HCT116 (cell line): ENCODE results near the gene USP47.

Experiments
- EGR1 ChIP-seq: IDR thresholded peaks from 2 replicates; pipeline ENCODE4 v1.6.1; 2012; ENCODE audit warnings: low read depth
- EZH2 ChIP-seq: fragments of 200-600 bp; sonication (generic); IDR thresholded peaks from 2 replicates; pipeline ENCODE4 v1.6.1; 2017; ENCODE audit warnings: antibody characterized with exemption, mixed run types
- FOSL1 ChIP-seq: IDR thresholded peaks from 2 replicates; pipeline ENCODE4 v1.6.1; 2012; ENCODE audit warnings: low read depth
- JUND ChIP-seq: IDR thresholded peaks from 2 replicates; pipeline ENCODE4 v1.6.1; 2012
- POLR2A ChIP-seq: IDR thresholded peaks from 2 replicates; pipeline ENCODE4 v1.7.0; 2011; ENCODE audit warnings: borderline replicate concordance; ENCODE audit not compliant: insufficient read depth, insufficient read length; ENCODE audit errors: extremely low read depth
- POLR2AphosphoS5 ChIP-seq: IDR thresholded peaks from 2 replicates; pipeline ENCODE4 v1.6.1; 2011; ENCODE audit warnings: mild to moderate bottlenecking, low read depth, low read length, moderate library complexity
- SIN3A ChIP-seq: IDR thresholded peaks from 2 replicates; pipeline ENCODE4 v1.6.1; 2012; ENCODE audit warnings: low read depth
- SP1 ChIP-seq: IDR thresholded peaks from 2 replicates; pipeline ENCODE4 v1.6.1; 2012; ENCODE audit warnings: low read depth
- YY1 ChIP-seq: IDR thresholded peaks from 2 replicates; pipeline ENCODE4 v1.6.1; 2011; ENCODE audit warnings: low read length, low read depth, moderate library complexity, mild to moderate bottlenecking; ENCODE audit not compliant: insufficient replicate concordance; ENCODE audit errors: extremely low read depth
- ZNF274 ChIP-seq: fragments of 200-500 bp; sonication (Bioruptor generic); IDR thresholded peaks from 2 replicates; pipeline ENCODE4 v1.6.1; 2014; ENCODE audit warnings: mild to moderate bottlenecking, low read depth, low read length, inconsistent platforms
- TF ChIP-seq, protein P1 (sequence below), 3 experiments: fragments of 200-600 bp in 1 of 3; sonication (generic) in 1 of 3; IDR thresholded peaks in 2 of 3; conservative IDR thresholded peaks in 1 of 3; 2 replicates each; pipeline ENCODE4 v1.5.1; 2012 to 2017; ENCODE audit warnings: low read depth in 2 of 3, low read length in 2 of 3, antibody characterized with exemption in 1 of 3, borderline replicate concordance in 1 of 3, control low read depth in 1 of 3, mild to moderate bottlenecking in 1 of 3, mixed read lengths in 1 of 3, mixed run types in 1 of 3, moderate library complexity in 1 of 3; ENCODE audit not compliant: insufficient read depth in 1 of 3
- TF ChIP-seq, protein P2 (sequence below): IDR thresholded peaks from 2 replicates; pipeline ENCODE4 v1.6.1; 2011; ENCODE audit warnings: mild to moderate bottlenecking, low read length, moderate library complexity; ENCODE audit not compliant: insufficient replicate concordance; ENCODE audit errors: extremely low read depth
- TF ChIP-seq, protein P3 (sequence below): IDR thresholded peaks from 2 replicates; pipeline ENCODE4 v1.6.1; 2012

DNA sequence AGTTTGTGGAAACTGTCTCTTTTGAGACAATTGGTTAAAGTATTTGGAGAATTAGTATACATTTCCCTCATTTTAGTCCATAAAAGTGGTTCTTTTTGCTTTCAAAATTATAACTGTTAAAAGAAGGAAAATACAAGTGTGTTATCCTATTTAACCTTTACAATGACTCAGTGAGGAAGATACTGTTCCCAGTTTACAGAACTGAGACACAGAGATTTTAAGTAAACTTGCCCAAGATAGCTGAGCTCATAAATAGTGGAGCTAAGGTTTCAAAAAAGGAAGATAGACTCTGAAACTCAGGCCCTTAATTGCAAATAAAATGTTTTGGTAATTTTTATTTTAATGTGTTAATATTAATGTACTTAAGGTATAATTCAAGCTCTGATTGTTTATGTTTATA, 107.7 kb downstream of the USP47 start:
- TF ChIP-seq, protein P1, sequence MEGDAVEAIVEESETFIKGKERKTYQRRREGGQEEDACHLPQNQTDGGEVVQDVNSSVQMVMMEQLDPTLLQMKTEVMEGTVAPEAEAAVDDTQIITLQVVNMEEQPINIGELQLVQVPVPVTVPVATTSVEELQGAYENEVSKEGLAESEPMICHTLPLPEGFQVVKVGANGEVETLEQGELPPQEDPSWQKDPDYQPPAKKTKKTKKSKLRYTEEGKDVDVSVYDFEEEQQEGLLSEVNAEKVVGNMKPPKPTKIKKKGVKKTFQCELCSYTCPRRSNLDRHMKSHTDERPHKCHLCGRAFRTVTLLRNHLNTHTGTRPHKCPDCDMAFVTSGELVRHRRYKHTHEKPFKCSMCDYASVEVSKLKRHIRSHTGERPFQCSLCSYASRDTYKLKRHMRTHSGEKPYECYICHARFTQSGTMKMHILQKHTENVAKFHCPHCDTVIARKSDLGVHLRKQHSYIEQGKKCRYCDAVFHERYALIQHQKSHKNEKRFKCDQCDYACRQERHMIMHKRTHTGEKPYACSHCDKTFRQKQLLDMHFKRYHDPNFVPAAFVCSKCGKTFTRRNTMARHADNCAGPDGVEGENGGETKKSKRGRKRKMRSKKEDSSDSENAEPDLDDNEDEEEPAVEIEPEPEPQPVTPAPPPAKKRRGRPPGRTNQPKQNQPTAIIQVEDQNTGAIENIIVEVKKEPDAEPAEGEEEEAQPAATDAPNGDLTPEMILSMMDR (IDR thresholded peaks at IDR 0.05 in 2 of 3, conservative IDR thresholded peaks at IDR 0.05 in 1 of 3; ENCODE audit: borderline replicate concordance in 1 of 3, insufficient read depth in 1 of 3, low read depth in 2 of 3, low read length in 2 of 3), result no peak
- TF ChIP-seq FOSL1 (no peak), POLR2AphosphoS5 (no peak), EZH2 (no peak), POLR2A (no peak), ZNF274 (no peak), SP1 (no peak), JUND (no peak), SIN3A (no peak), EGR1 (no peak), YY1 (no peak)
- TF ChIP-seq, protein P2, sequence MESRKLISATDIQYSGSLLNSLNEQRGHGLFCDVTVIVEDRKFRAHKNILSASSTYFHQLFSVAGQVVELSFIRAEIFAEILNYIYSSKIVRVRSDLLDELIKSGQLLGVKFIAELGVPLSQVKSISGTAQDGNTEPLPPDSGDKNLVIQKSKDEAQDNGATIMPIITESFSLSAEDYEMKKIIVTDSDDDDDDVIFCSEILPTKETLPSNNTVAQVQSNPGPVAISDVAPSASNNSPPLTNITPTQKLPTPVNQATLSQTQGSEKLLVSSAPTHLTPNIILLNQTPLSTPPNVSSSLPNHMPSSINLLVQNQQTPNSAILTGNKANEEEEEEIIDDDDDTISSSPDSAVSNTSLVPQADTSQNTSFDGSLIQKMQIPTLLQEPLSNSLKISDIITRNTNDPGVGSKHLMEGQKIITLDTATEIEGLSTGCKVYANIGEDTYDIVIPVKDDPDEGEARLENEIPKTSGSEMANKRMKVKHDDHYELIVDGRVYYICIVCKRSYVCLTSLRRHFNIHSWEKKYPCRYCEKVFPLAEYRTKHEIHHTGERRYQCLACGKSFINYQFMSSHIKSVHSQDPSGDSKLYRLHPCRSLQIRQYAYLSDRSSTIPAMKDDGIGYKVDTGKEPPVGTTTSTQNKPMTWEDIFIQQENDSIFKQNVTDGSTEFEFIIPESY, result no peak
- TF ChIP-seq, protein P3, sequence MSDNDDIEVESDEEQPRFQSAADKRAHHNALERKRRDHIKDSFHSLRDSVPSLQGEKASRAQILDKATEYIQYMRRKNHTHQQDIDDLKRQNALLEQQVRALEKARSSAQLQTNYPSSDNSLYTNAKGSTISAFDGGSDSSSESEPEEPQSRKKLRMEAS, result no peak
